SU-DHL-6 (cell line): Measurements from ENCODE around the gene RPL32.

ENCODE experiments used
- H2AFZ ChIP-seq: fragments of 200-600 bp; sonication (generic); 2 replicates; pipeline ENCODE4 v1.6.1; 2014; ENCODE audit warnings: low read depth, mild to moderate bottlenecking, moderate library complexity, mixed read lengths, antibody characterized with exemption, low read length; ENCODE audit not compliant: severe bottlenecking
- H3F3A ChIP-seq: fragments of 200-600 bp; shearing (Covaris generic); 2 replicates; pipeline ENCODE4 v1.6.0; 2016; ENCODE audit warnings: antibody characterized with exemption, mild to moderate bottlenecking; ENCODE audit not compliant: insufficient read depth
- H3K27ac ChIP-seq: fragments of 200-600 bp; sonication (generic); 2 replicates; pipeline ENCODE4 v1.5.1; 2016; ENCODE audit warnings: low read depth, mild to moderate bottlenecking, low read length, moderate library complexity, mixed read lengths
- H3K27me3 ChIP-seq: fragments of 200-600 bp; sonication (generic), shearing (Covaris generic); 2 replicates; pipeline ENCODE4 v1.6.0; 2014; ENCODE audit warnings: mild to moderate bottlenecking, low read length
- H3K36me3 ChIP-seq: fragments of 200-600 bp; sonication (generic); 2 replicates; pipeline ENCODE4 v1.6.1; 2014; ENCODE audit warnings: mild to moderate bottlenecking, low read length, mixed read lengths
- H3K4me2 ChIP-seq: fragments of 300-600, 200-600 bp; shearing (Covaris generic), sonication (generic); 2 replicates; pipeline ENCODE4 v1.6.0; 2014; ENCODE audit warnings: low read length, low read depth, mild to moderate bottlenecking; ENCODE audit not compliant: poor library complexity, severe bottlenecking
- H3K4me3 ChIP-seq: fragments of 200-600 bp; sonication (generic); 2 replicates; pipeline ENCODE4 v1.5.1; 2014; ENCODE audit warnings: antibody characterized with exemption, low read length, mild to moderate bottlenecking, mixed read lengths; ENCODE audit not compliant: insufficient read depth, poor library complexity, severe bottlenecking
- H3K79me2 ChIP-seq: fragments of 200-600 bp; sonication (generic); 2 replicates; pipeline ENCODE4 v1.6.1; 2014; ENCODE audit warnings: mild to moderate bottlenecking, low read length, moderate library complexity; ENCODE audit not compliant: insufficient read depth
- H3K9ac ChIP-seq: fragments of 200-600 bp; sonication (generic); 2 replicates; pipeline ENCODE4 v1.7.0; 2014; ENCODE audit warnings: mild to moderate bottlenecking, low read length
- H3K9me2 ChIP-seq: fragments of 200-600 bp; sonication (generic); replicated peaks from 2 replicates; pipeline ENCODE4 v1.6.1; 2014; ENCODE audit warnings: low read length; ENCODE audit not compliant: insufficient read depth
- H3K9me3 ChIP-seq: fragments of 200-600 bp; sonication (generic); 2 replicates; pipeline ENCODE4 v1.6.1; 2014; ENCODE audit warnings: low read length, mixed read lengths; ENCODE audit not compliant: insufficient read depth
- H4K20me1 ChIP-seq: fragments of 200-600 bp; sonication (generic); 2 replicates; pipeline ENCODE4 v1.6.1; 2014; ENCODE audit warnings: low read depth, mild to moderate bottlenecking, antibody characterized with exemption, low read length, moderate library complexity, mixed read lengths
- EZH2phosphoT487 ChIP-seq: fragments of 200-600 bp; sonication (generic), shearing (Covaris generic); conservative IDR thresholded peaks from 2 replicates; pipeline ENCODE4 v1.6.1; 2018; ENCODE audit warnings: mild to moderate bottlenecking, antibody characterized with exemption, low read length, moderate library complexity, mixed read lengths
- TF ChIP-seq, protein P1 (sequence below): fragments of 200-600 bp; sonication (generic); IDR thresholded peaks from one replicate; pipeline ENCODE4 v1.5.1; 2017; ENCODE audit warnings: antibody characterized with exemption, mild to moderate bottlenecking, low read length, moderate library complexity; ENCODE audit not compliant: insufficient read depth, poor library complexity, severe bottlenecking

Gene RPL32

DNA sequence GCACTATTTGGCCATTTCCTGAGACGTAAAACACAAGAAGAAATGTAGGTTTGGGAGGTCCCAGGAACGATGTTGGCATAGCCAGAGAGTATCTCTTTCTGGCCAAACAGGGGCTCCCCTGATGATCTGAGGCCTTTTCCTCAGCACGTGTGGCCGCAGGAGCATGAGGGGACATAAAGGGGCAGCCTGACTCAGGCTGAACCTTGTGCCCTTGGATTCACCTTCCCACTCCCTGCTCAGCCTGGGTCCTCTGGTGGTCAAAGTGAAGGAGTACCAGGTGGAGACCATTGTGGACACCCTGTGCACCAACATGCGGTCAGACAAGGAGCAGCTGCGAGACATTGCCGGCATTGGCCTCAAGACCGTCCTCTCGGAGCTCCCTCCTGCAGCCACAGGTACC, 34.3 kb downstream of the RPL32 start:
- no peak overlapping the region for H3K27ac ChIP-seq
- H3K79me2 ChIP-seq: no peaks in the 10 kb centered on the region
- no peak overlapping the region for H3K4me3 ChIP-seq
- no peak overlapping the region for H3K4me2 ChIP-seq
- no peaks in the 10 kb centered on the region for H3K9me3 ChIP-seq
- H3K27me3 ChIP-seq: no peaks in the 10 kb centered on the region
- H3K9ac ChIP-seq: no peak overlapping the region
- no peaks in the 10 kb centered on the region for H3K9me2 ChIP-seq
- no peaks in the 10 kb centered on the region for H4K20me1 ChIP-seq
- TF ChIP-seq, protein P1, sequence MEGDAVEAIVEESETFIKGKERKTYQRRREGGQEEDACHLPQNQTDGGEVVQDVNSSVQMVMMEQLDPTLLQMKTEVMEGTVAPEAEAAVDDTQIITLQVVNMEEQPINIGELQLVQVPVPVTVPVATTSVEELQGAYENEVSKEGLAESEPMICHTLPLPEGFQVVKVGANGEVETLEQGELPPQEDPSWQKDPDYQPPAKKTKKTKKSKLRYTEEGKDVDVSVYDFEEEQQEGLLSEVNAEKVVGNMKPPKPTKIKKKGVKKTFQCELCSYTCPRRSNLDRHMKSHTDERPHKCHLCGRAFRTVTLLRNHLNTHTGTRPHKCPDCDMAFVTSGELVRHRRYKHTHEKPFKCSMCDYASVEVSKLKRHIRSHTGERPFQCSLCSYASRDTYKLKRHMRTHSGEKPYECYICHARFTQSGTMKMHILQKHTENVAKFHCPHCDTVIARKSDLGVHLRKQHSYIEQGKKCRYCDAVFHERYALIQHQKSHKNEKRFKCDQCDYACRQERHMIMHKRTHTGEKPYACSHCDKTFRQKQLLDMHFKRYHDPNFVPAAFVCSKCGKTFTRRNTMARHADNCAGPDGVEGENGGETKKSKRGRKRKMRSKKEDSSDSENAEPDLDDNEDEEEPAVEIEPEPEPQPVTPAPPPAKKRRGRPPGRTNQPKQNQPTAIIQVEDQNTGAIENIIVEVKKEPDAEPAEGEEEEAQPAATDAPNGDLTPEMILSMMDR: no peak
- TF ChIP-seq EZH2phosphoT487: no peak
- H3F3A ChIP-seq: no peaks in the 10 kb centered on the region
- no peak overlapping the region for H2AFZ ChIP-seq
- no peaks in the 10 kb centered on the region for H3K36me3 ChIP-seq

DNA sequence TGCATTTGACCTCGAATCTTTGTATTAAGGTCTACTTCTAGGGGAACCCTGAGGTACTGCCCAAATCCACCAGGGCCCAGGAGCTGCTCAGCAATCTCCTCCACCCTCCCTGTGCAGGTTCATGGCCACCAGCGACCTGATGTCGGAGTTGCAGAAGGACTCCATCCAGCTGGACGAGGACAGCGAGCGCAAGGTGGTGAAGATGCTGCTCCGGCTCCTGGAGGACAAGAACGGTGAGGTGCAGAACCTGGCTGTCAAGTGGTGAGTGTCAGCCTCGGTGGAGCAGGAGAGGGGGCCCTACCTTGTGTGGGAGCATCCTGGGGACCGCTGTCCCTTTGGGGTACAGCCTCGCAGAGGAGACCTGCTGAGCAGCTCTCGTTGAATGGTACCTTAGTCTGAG, 38.0 kb downstream of the RPL32 start:
- TF ChIP-seq EZH2phosphoT487: no peak
- TF ChIP-seq, protein P1: no peak
- no peaks in the 10 kb centered on the region for H3F3A ChIP-seq
- no peaks in the 10 kb centered on the region for H3K9me3 ChIP-seq
- no peak overlapping the region for H3K9ac ChIP-seq
- H2AFZ ChIP-seq: no peak overlapping the region
- H3K79me2 ChIP-seq: no peaks in the 10 kb centered on the region
- no peaks in the 10 kb centered on the region for H4K20me1 ChIP-seq
- no peak overlapping the region for H3K4me3 ChIP-seq
- H3K36me3 ChIP-seq: no peaks in the 10 kb centered on the region
- H3K4me2 ChIP-seq: no peak overlapping the region
- no peak overlapping the region for H3K27ac ChIP-seq
- no peaks in the 10 kb centered on the region for H3K27me3 ChIP-seq
- H3K9me2 ChIP-seq: no peaks in the 10 kb centered on the region

DNA sequence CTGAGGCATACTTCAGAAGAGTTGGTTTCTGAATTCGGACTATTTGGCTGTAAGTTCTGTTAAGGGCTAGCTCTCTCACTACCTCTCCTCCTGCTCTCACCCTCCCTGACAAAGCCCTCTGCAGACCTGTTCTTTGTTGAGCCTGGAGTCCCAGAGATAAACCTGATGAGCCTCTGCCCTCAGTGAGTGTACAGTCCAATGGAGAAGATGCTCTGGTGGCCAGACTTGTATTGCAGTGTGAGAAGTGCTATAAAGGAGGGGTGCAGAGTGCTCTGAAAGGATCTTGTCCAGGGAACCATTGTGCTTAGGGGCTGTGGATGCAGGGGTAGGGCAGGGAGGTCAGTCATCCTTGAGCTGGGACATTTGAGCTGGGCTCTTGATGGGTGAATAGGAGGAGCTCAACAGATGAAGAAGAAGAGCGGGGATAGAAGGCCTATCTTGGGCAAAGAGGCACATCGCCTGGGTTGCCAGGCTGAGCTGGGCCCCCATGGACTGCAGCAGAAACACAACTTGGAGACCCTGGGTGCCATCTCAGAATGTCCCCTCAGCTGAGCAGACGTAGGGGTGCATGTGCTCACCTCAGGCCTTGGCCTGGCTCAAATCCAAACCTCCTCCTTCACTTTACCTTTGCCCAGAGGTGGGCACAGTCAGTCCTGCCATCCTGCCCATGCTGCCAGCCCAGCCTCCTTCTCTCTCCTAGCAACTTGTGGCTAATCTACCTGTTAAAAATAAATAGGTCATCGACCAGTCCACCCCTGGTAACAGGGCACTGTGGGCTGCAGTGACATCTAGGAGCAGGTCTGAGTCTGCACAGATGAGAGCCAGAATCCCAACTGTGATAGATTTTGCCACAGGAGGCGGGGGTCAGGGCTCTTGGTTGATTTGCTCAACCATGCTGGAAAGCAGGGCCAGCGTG, 41.6 kb downstream of the RPL32 start:
- Histone ChIP-seq H3K79me2 (no peaks in the 10 kb centered on the region), H3K27ac (no peak overlapping the region), H3K36me3 (no peaks in the 10 kb centered on the region), H2AFZ (no peak overlapping the region), H3K4me3 (no peak overlapping the region), H3K9me3 (no peaks in the 10 kb centered on the region), H3K9me2 (no peaks in the 10 kb centered on the region), H3F3A (0 out of 2 replicates have a peak, but pooled peaks cover 3% of the 10 kb centered on the region), H3K27me3 (no peaks in the 10 kb centered on the region), H3K9ac (no peak overlapping the region), H4K20me1 (no peaks in the 10 kb centered on the region), H3K4me2 (no peak overlapping the region)
- TF ChIP-seq EZH2phosphoT487: no peak
- TF ChIP-seq, protein P1: no peak
